Naive thymus-derived CD4-positive, alpha-beta T cell (primary cell): ENCODE measurements around the gene KCNH5. TPM values are rescaled to one million over a fixed set of nuclear protein-coding genes. Genes with fewer than 3 reads are reported as not detected.
"Not testable (repeated sequence)": the region's sequence is repeated elsewhere in the genome, so short reads cannot be mapped to it uniquely, and the experiment has no call there.

ENCODE experiments used
- ATAC-seq: fragments of 150-1000 bp; cut with Tn5 transposase; 2 replicates; pipeline ENCODE4 v1.10.0; 2021; ENCODE audit warnings: mild to moderate bottlenecking, moderate library complexity
- CTCF ChIA-PET: fragments of 350-600 bp; sonication (Branson Sonifier 250); formaldehyde crosslinking; loops from one replicate; lab custom pipeline; 2021; ENCODE audit warnings: antibody characterized with exemption; lab: Charles Lee
- POLR2A ChIA-PET: fragments of 350-600 bp; sonication (Branson Sonifier 250); formaldehyde crosslinking; loops from one replicate; lab custom pipeline; 2021; ENCODE audit warnings: antibody characterized with exemption, inconsistent platforms; lab: Charles Lee
- DNase-seq, 9 donors: peaks; one replicate each; pipeline versions ENCODE4 v3.0.0 to v3.0.0-alpha.2; 2020 to 2022; ENCODE audit warnings: mixed read lengths in 1 of 9
- H3K27ac ChIP-seq: one replicate; pipeline ENCODE4 v1.7.0; 2013; ENCODE audit warnings: mild to moderate bottlenecking, low read depth, low read length, moderate library complexity
- H3K27me3 ChIP-seq, 2 donors: one replicate each; pipeline ENCODE4 v1.7.0; 2013; ENCODE audit warnings: low read length in 2 of 2, mild to moderate bottlenecking in 2 of 2, moderate library complexity in 2 of 2; ENCODE audit not compliant: control insufficient read depth in 2 of 2, insufficient read depth in 2 of 2
- H3K36me3 ChIP-seq, 3 experiments: 1 replicate in 2 of 3; 2 replicates in 1 of 3; pipeline ENCODE4 v1.7.0; 2013; ENCODE audit warnings: low read length in 3 of 3, mild to moderate bottlenecking in 3 of 3, moderate library complexity in 1 of 3; ENCODE audit not compliant: insufficient read depth in 3 of 3, control insufficient read depth in 2 of 3
- H3K4me1 ChIP-seq, 2 donors: one replicate each; pipeline ENCODE4 v1.7.0; 2013; ENCODE audit warnings: low read length in 2 of 2, mild to moderate bottlenecking in 2 of 2, moderate library complexity in 1 of 2; ENCODE audit not compliant: control insufficient read depth in 2 of 2, insufficient read depth in 2 of 2
- H3K4me3 ChIP-seq: 2 replicates; pipeline ENCODE4 v1.7.0; 2013; ENCODE audit warnings: mild to moderate bottlenecking, low read length
- H3K9me3 ChIP-seq, 3 experiments: 1 replicate in 2 of 3; 2 replicates in 1 of 3; pipeline ENCODE4 v1.7.0; 2013; ENCODE audit warnings: low read length in 3 of 3; ENCODE audit not compliant: control insufficient read depth in 2 of 3
- H3K27ac Mint-ChIP-seq, 9 donors: one replicate each; pipeline ENCODE4 v1.8.0; 2020 to 2022; ENCODE audit warnings: mixed read lengths in 9 of 9, mild to moderate bottlenecking in 8 of 9, moderate library complexity in 5 of 9, inconsistent platforms in 2 of 9
- H3K27me3 Mint-ChIP-seq, 5 donors: one replicate each; pipeline ENCODE4 v1.8.0; 2021 to 2022; ENCODE audit warnings: mixed read lengths in 5 of 5, mild to moderate bottlenecking in 1 of 5
- H3K36me3 Mint-ChIP-seq, 5 donors: one replicate each; pipeline ENCODE4 v1.8.0; 2020 to 2022; ENCODE audit warnings: mixed read lengths in 5 of 5, mild to moderate bottlenecking in 3 of 5, inconsistent platforms in 1 of 5
- H3K4me1 Mint-ChIP-seq, 7 donors: one replicate each; pipeline ENCODE4 v1.8.0; 2020 to 2022; ENCODE audit warnings: mixed read lengths in 7 of 7, mild to moderate bottlenecking in 3 of 7, inconsistent platforms in 1 of 7
- H3K4me3 Mint-ChIP-seq, 10 donors: one replicate each; pipeline ENCODE4 v1.8.0; 2020 to 2022; ENCODE audit warnings: mild to moderate bottlenecking in 10 of 10, mixed read lengths in 10 of 10, moderate library complexity in 6 of 10, inconsistent platforms in 2 of 10
- H3K9me3 Mint-ChIP-seq, 11 donors: one replicate each; pipeline ENCODE4 v1.8.0; 2020 to 2022; ENCODE audit warnings: mixed read lengths in 11 of 11, mild to moderate bottlenecking in 4 of 11, inconsistent platforms in 1 of 11, moderate library complexity in 1 of 11
- intact Hi-C, 2 donors: fragments of 100-400 bp; cut with micrococcal nuclease; formaldehyde crosslinking; loops; one replicate each; pipeline ENCODE4 v1.15.1; 2023
- polyA plus RNA-seq, 2 donors: library from polyadenylated mRNA; unstranded; fragments of 300-500 nt; fragmentation: Illumina TruSeq; gene quantifications; one replicate each; pipeline ENCODE4 v1.2.3, GENCODE V29; 2021
- total RNA-seq, 6 experiments: library from RNA in 5 of 6; stranded (reverse) in 5 of 6; gene quantifications; 1 replicate in 5 of 6; 2 replicates in 1 of 6; pipeline ENCODE4 v1.2.3 and lab custom pipeline; 2021 to 2026

KCNH5 gene
- total and polyA plus RNA-seq, 7 experiments from 2014 or later = not detected

DNA sequence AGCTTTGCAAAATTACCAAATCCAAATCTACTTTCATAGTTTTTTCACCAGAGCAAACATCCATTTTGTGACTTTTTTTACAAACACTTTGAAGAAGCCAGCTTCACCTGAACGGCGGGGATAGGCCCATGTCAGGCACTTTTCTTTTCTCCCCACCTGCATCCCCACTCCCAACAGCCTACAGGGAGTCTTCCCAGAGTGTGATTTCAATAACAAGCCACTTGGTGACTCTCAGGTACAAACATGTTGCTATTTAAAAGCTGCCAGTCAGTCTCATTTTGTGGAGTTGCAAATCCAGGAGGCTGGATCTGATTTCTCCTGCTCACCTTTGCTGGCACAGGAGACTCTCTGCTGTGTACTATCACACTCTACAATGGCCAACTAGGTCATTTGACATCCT is 285.5 kb downstream of the KCNH5 start:
- DNase-seq (no peak), ATAC-seq (no peak)
- Mint-ChIP-seq H3K36me3 (no peaks in the 10 kb centered on the region), H3K4me3 (no peak overlapping the region), H3K27me3 (no peaks in the 10 kb centered on the region), H3K4me1 (no peaks in the 10 kb centered on the region), H3K27ac (no peak overlapping the region), H3K9me3 (peaks cover 0 to 22% (median 6%) of the 10 kb centered on the region in 11 donors)
- intact Hi-C loops = no loop called here
- Histone ChIP-seq H3K9me3 (no peaks in the 10 kb centered on the region), H3K36me3 (no peaks in the 10 kb centered on the region), H3K27me3 (no peaks in the 10 kb centered on the region), H3K4me3 (no peak overlapping the region), H3K4me1 (no peaks in the 10 kb centered on the region), H3K27ac (no peak overlapping the region)
- POLR2A ChIA-PET = no interaction called here
- CTCF ChIA-PET = no interaction called here

DNA sequence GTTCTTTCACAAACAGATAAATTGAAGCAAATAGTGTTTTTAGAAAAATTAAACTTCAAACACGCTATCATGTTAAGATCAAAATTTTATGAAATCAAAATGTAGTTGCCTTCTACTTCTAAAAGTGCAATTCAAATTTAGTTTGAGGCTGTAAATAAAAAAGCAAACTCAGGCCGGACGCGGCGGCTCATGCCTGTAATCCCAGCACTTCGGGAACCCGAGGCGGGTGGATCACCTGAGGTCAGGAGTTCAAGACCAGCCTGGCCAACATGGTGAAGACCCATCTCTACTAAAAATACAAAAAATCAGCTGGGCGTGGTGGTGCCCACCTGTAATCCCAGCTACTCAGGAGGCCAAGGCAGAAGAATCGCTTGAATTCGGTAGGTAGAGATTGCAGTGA is 298.4 kb downstream of the KCNH5 start:
- H3K27ac ChIP-seq, H3K27me3 Mint-ChIP-seq, H3K4me3 ChIP-seq, H3K4me1 ChIP-seq, ATAC-seq, H3K4me3 Mint-ChIP-seq, H3K36me3 ChIP-seq, intact Hi-C loops, DNase-seq, POLR2A ChIA-PET, H3K9me3 Mint-ChIP-seq, H3K27ac Mint-ChIP-seq, H3K9me3 ChIP-seq, H3K27me3 ChIP-seq, H3K36me3 Mint-ChIP-seq, H3K4me1 Mint-ChIP-seq: not testable (repeated sequence)
- CTCF ChIA-PET = interaction anchor here (0.9 kb wide), 1 partner anchor 34 kb away, joined by 4 read pairs; no protein-coding TSS in a partner anchor

DNA sequence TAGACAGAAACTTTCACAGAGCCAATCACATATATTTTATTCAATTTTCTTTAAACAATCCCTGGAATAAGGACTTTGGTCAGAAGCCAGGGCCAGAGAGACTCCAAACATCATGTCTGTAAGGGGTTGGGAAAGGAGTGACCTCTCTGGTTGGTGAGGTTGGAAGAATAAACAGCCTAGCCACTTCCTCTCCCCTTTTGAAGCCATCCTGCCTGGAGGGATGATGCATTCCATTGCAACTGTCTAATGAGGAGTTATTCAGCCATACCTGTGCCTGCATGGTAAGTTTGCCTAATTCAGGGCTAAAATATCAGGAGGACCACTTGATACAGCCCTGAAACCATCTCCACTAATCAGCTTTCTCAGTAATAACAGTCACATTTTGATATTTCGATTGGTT is 299.8 kb downstream of the KCNH5 start:
- H3K27ac ChIP-seq = no peak overlapping the region
- Mint-ChIP-seq H3K27ac (no peak overlapping the region), H3K4me3 (no peak overlapping the region), H3K4me1 (no peaks in the 10 kb centered on the region), H3K36me3 (no peaks in the 10 kb centered on the region), H3K27me3 (no peaks in the 10 kb centered on the region), H3K9me3 (peaks cover 0 to 11% (median 0%) of the 10 kb centered on the region in 11 donors)
- intact Hi-C loops = no loop called here
- no peaks in the 10 kb centered on the region for H3K36me3 ChIP-seq
- ChIA-PET CTCF (no interaction called here), POLR2A (no interaction called here)
- no peaks in the 10 kb centered on the region for H3K9me3 ChIP-seq
- ATAC-seq (no peak), DNase-seq (no peak)
- H3K27me3 ChIP-seq = no peaks in the 10 kb centered on the region
- H3K4me1 ChIP-seq = no peaks in the 10 kb centered on the region
- H3K4me3 ChIP-seq = no peak overlapping the region

DNA sequence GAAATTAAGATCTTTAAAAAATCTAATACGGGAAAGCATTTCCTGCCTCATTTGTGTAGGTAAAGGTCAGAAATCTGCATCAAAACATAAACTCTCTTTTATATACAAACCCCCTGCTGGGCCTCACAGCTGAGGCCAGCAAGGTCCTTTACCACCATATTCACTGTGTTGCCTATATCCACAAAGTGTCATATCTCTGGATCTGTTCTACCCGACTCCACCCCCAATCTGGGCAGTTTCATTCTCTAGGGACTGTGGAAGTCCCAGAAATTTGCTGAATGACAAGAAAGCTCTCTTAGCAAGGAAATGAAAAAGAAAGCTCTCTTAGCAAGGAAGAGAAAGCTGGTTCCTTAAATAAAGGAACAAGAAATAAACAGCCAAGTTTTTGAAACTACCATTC is 301.7 kb downstream of the KCNH5 start:
- intact Hi-C loops = no loop called here
- Histone ChIP-seq H3K27me3 (no peaks in the 10 kb centered on the region), H3K27ac (no peak overlapping the region), H3K4me3 (no peak overlapping the region), H3K36me3 (no peaks in the 10 kb centered on the region), H3K4me1 (no peaks in the 10 kb centered on the region), H3K9me3 (no peaks in the 10 kb centered on the region)
- Mint-ChIP-seq H3K27ac (no peak overlapping the region), H3K9me3 (peaks cover 0 to 11% (median 0%) of the 10 kb centered on the region in 11 donors), H3K27me3 (peaks cover 0 to 3% (median 0%) of the 10 kb centered on the region in 5 donors), H3K4me3 (no peak overlapping the region), H3K36me3 (no peaks in the 10 kb centered on the region), H3K4me1 (no peaks in the 10 kb centered on the region)
- ATAC-seq (no peak), DNase-seq (no peak)
- CTCF ChIA-PET = no interaction called here
- POLR2A ChIA-PET = no interaction called here

DNA sequence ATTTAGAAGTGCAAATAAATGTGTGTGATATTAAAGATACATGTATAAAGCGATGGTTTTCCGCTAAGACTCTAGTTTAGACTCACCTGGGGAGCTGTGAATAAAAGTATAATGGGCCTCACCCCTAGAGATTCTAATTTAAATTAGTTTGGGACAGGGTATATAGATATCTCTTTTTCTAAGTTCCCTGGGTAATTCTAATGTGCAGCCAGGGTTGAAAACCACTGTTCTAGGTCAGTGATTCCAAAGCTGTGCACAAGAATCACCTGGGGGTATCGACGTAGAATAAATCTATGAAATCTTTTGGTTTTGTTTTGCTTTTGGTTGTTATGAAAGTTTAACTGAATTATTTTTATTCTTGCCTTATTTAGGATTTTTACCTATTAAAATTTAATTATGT is 302.1 kb downstream of the KCNH5 start:
- Histone ChIP-seq H3K4me3 (no peak overlapping the region), H3K27ac (no peak overlapping the region), H3K9me3 (no peaks in the 10 kb centered on the region), H3K27me3 (no peaks in the 10 kb centered on the region), H3K36me3 (no peaks in the 10 kb centered on the region), H3K4me1 (no peaks in the 10 kb centered on the region)
- CTCF ChIA-PET = no interaction called here
- no peak overlapping the region for H3K27ac Mint-ChIP-seq
- H3K9me3 Mint-ChIP-seq = peaks cover 0 to 10% (median 0%) of the 10 kb centered on the region in 11 donors
- H3K27me3 Mint-ChIP-seq = peaks cover 0 to 3% (median 0%) of the 10 kb centered on the region in 5 donors
- no peak overlapping the region for H3K4me3 Mint-ChIP-seq
- POLR2A ChIA-PET = no interaction called here
- DNase-seq (no peak), ATAC-seq (no peak)
- no peaks in the 10 kb centered on the region for H3K36me3 Mint-ChIP-seq
- no peaks in the 10 kb centered on the region for H3K4me1 Mint-ChIP-seq
- intact Hi-C loops = no loop called here

DNA sequence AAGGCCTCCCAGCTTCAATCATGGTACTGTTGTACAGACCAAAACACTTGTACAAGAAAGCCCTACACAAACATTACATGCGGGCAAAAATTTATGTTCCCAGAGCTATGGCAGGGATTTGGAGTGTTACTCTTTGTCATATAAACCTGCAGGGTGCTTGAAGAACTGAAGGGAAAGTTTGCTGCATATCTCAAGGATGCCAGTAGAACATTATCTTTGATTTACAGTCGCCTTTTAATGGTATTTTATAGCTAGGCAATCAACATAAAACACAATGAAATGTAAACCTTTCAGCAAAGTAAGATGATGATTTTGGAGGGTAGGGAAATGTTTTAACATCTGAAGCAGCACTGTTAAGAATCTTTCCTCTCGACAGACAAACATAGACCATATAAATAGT is 305.6 kb downstream of the KCNH5 start:
- Mint-ChIP-seq H3K9me3 (peaks cover 0 to 12% (median 5%) of the 10 kb centered on the region in 11 donors), H3K4me3 (no peak overlapping the region), H3K36me3 (no peaks in the 10 kb centered on the region), H3K27me3 (peaks cover 0 to 3% (median 0%) of the 10 kb centered on the region in 5 donors), H3K27ac (no peak overlapping the region), H3K4me1 (no peaks in the 10 kb centered on the region)
- no peaks in the 10 kb centered on the region for H3K27me3 ChIP-seq
- ChIA-PET CTCF (no interaction called here), POLR2A (no interaction called here)
- no peak overlapping the region for H3K27ac ChIP-seq
- H3K4me3 ChIP-seq = no peak overlapping the region
- no peaks in the 10 kb centered on the region for H3K36me3 ChIP-seq
- no peak for ATAC-seq
- intact Hi-C loops = no loop called here
- H3K4me1 ChIP-seq = no peaks in the 10 kb centered on the region
- no peak for DNase-seq
- no peaks in the 10 kb centered on the region for H3K9me3 ChIP-seq

DNA sequence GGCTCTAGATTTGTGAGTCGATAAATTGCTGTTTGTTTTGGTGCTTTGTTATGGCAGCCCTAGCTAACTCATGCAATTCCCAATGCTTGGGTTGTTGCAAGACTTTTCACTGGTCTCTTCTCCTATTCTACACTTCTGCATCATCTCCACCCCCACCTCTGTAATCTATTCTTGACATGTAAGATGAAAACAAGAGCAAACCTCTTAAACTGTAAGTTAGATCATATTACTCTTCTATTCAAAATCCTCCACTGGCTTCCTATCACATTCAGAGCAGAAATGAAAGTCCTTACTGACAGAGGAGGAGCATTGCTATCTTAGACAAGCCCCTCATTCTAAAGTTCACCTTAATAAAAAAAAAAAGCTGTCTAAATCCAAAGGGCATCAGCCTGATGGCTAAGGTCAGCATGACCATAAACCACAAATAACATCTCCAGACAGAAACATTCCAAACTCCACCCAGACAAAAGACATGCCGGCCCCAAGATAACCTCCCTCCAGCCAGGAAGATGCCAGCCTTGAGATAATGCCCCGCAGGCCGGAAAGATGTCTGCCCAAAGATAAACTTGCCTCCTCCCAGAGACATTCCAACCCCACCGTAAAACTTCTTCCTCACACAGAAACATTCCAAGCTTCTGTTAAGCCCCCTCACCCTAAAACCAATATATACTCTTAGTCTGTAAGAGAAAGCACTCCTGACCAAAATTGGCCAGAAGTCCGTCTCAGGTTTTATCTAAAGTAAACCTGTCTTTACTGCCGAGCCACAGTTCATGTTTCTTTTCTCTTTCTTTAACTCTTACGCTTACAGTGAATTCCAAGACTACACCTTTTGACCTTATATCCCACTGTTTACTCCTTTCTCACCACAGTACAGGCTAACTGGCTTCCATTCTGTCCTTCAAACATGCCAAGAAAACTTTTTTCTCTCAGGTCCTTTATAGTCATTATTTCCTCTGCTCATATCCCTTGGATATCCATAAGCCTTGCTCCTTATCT is 308.9 kb downstream of the KCNH5 start:
- no peak overlapping the region for H3K27ac ChIP-seq
- DNase-seq (no peak), ATAC-seq (no peak)
- H3K4me1 Mint-ChIP-seq = no peaks in the 10 kb centered on the region
- H3K27ac Mint-ChIP-seq = no peak overlapping the region
- POLR2A ChIA-PET = no interaction called here
- H3K27me3 ChIP-seq = no peaks in the 10 kb centered on the region
- intact Hi-C loops = no loop called here
- H3K36me3 Mint-ChIP-seq = no peaks in the 10 kb centered on the region
- CTCF ChIA-PET = no interaction called here
- no peak overlapping the region for H3K4me3 ChIP-seq
- peaks cover 0 to 12% (median 4%) of the 10 kb centered on the region in 11 donors for H3K9me3 Mint-ChIP-seq
- no peak overlapping the region for H3K4me3 Mint-ChIP-seq
- no peaks in the 10 kb centered on the region for H3K4me1 ChIP-seq
- peaks cover 0 to 3% (median 0%) of the 10 kb centered on the region in 5 donors for H3K27me3 Mint-ChIP-seq
- no peaks in the 10 kb centered on the region for H3K36me3 ChIP-seq
- no peaks in the 10 kb centered on the region for H3K9me3 ChIP-seq
